ENCODE measurements around the gene COL18A1. TPM values are rescaled to one million over a fixed set of nuclear protein-coding genes. Genes with fewer than 3 reads are reported as not detected.

Gene COL18A1
- total RNA-seq, 1 experiment from 2014 or later = 676 TPM

DNA sequence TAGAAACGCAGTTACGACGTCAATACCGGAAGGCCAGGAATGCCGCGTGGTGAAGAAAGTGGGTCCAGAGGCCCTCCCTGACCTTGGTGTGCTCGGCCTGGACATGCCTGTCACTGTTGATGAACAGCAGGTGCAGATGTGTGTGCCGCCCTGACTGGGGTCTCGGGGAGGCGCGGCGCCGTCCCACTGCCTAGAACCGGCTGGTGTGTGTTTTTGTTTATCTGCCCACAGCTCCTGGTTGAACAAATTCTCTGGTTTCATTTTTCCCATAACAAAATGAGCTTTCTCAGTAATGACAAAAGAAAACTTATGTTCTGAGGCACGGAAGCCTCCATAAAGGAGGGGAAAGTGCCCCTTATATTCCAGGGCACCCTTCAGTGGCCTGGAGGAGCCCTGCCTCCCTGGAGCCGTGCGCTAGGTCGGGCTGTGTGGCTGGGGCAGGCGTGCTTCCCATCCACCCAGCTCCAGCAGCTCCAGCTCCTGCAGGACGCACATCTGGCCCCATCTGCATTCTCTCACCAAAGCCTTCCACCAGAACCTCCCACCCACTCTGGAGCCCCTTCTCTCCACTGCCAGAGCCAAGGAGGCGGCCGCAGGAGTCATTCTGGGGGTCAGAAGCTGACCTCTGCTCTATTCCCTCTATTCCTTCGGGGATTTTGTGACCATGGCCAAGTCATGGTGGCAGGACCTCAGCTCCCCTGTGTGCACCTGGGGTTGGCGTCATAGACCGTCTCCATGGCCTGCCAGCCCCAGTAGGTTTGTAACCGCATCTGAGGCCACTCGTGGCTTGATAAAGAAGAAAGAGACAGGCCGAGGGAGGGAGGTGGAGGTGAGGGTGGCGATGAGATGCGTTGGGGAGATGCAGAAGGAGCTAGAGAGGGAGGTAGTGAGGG lies 20.1 kb upstream of the COL18A1 start:
- ChIA-PET POLR2A (no interaction called here), CTCF (no interaction called here)
- in situ Hi-C loops (cut with HindIII; ENCODE audit: low pct_unique_long_range_greater_than_20kb, low sequenced_read_pairs) = no loop called here
- Histone ChIP-seq H3K9me3 (ENCODE audit: control insufficient read depth, insufficient read depth, low read depth, low read length) (no peaks in the 10 kb centered on the region), H3K27me3 (ENCODE audit: control insufficient read depth, insufficient read depth, low read length) (no peaks in the 10 kb centered on the region), H3K36me3 (ENCODE audit: control insufficient read depth, insufficient read depth, low read length) (no peaks in the 10 kb centered on the region), H3K27ac (ENCODE audit: low read length) (no peak overlapping the region), H3K4me1 (ENCODE audit: control insufficient read depth, insufficient read depth, low read length) (peaks cover 6% of the 10 kb centered on the region), H3K4me3 (ENCODE audit: low read depth in 2 of 2, low read length in 2 of 2) (no peak overlapping the region)
- intact Hi-C loops (cut with micrococcal nuclease; ENCODE audit: unreplicated experiment) = no loop called here
- TF ChIP-seq REST (IDR thresholded peaks at IDR 0.05; ENCODE audit: insufficient read depth in 1 of 2, low read depth in 2 of 2, low read length in 1 of 2) (no peak), SIN3A (IDR thresholded peaks at IDR 0.05; ENCODE audit: borderline replicate concordance, insufficient read depth, low read depth, low read length) (no peak), POLR2AphosphoS5 (IDR thresholded peaks at IDR 0.05; ENCODE audit: low read depth, low read length) (no peak), TCF7L2 (IDR thresholded peaks at IDR 0.05; ENCODE audit: low read depth, low read length) (no peak)
- TF ChIP-seq, protein P1, sequence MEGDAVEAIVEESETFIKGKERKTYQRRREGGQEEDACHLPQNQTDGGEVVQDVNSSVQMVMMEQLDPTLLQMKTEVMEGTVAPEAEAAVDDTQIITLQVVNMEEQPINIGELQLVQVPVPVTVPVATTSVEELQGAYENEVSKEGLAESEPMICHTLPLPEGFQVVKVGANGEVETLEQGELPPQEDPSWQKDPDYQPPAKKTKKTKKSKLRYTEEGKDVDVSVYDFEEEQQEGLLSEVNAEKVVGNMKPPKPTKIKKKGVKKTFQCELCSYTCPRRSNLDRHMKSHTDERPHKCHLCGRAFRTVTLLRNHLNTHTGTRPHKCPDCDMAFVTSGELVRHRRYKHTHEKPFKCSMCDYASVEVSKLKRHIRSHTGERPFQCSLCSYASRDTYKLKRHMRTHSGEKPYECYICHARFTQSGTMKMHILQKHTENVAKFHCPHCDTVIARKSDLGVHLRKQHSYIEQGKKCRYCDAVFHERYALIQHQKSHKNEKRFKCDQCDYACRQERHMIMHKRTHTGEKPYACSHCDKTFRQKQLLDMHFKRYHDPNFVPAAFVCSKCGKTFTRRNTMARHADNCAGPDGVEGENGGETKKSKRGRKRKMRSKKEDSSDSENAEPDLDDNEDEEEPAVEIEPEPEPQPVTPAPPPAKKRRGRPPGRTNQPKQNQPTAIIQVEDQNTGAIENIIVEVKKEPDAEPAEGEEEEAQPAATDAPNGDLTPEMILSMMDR (IDR thresholded peaks at IDR 0.05) = no peak
- ATAC-seq = no peak
- no peak for DNase-seq (ENCODE audit: low read depth, low spot score)
- BruUV-seq (replicated peaks) = no TSS peak

GRCh38 chr21:45385549-45386050 lies 19.4 kb upstream of the COL18A1 start:
- CTCF ChIA-PET = no interaction called here
- no TSS peak for BruUV-seq (replicated peaks)

More at GRCh38 chr21:45385549-45386050, 19.4 kb upstream of the COL18A1 start:
- Histone ChIP-seq H3K27ac (ENCODE audit: low read length) (no peak overlapping the region), H3K4me1 (ENCODE audit: control insufficient read depth, insufficient read depth, low read length) (peaks cover 6% of the 10 kb centered on the region), H3K4me3 (ENCODE audit: low read depth in 2 of 2, low read length in 2 of 2) (no peak overlapping the region), H3K27me3 (ENCODE audit: control insufficient read depth, insufficient read depth, low read length) (no peaks in the 10 kb centered on the region), H3K9me3 (ENCODE audit: control insufficient read depth, insufficient read depth, low read depth, low read length) (no peaks in the 10 kb centered on the region), H3K36me3 (ENCODE audit: control insufficient read depth, insufficient read depth, low read length) (no peaks in the 10 kb centered on the region)
- POLR2A ChIA-PET = no interaction called here
- DNase-seq (ENCODE audit: low read depth, low spot score) = no peak
- ATAC-seq = no peak
- TF ChIP-seq REST (IDR thresholded peaks at IDR 0.05; ENCODE audit: insufficient read depth in 1 of 2, low read depth in 2 of 2, low read length in 1 of 2) = no peak
- TF ChIP-seq SIN3A (IDR thresholded peaks at IDR 0.05; ENCODE audit: borderline replicate concordance, insufficient read depth, low read depth, low read length) = no peak
- no peak for TF ChIP-seq TCF7L2 (IDR thresholded peaks at IDR 0.05; ENCODE audit: low read depth, low read length)
- TF ChIP-seq, protein P1 (IDR thresholded peaks at IDR 0.05) = no peak
- no peak for TF ChIP-seq POLR2AphosphoS5 (IDR thresholded peaks at IDR 0.05; ENCODE audit: low read depth, low read length)
- in situ Hi-C loops (cut with HindIII; ENCODE audit: low pct_unique_long_range_greater_than_20kb, low sequenced_read_pairs) (no loop called here), intact Hi-C loops (cut with micrococcal nuclease; ENCODE audit: unreplicated experiment) (no loop called here)

All from Panc1 (cell line).